SK-N-SH treated with all-trans-retinoic acid at 6 μM for 48 hours (cell line): Measurements from ENCODE around the gene NEB.

ENCODE experiments used
- ATAC-seq: fragments of 200-7000 bp; cut with Tn5 transposase; 3 replicates; pipeline ENCODE4 v1.9.1; 2020; ENCODE audit warnings: mild to moderate bottlenecking, moderate library complexity
- ARNTL ChIP-seq: fragments of 450-650 bp; formaldehyde crosslinking; IDR thresholded peaks from 2 replicates; pipeline ENCODE4 v1.5.0; 2020; ENCODE audit warnings: low read depth, mild to moderate bottlenecking, moderate library complexity, borderline replicate concordance
- BACH2 ChIP-seq: fragments of 250-450 bp; sonication (Bioruptor Pico); IDR thresholded peaks from 2 replicates; pipeline ENCODE4 v1.9.0; 2021; ENCODE audit warnings: mild to moderate bottlenecking, borderline replicate concordance
- CREB5 ChIP-seq: fragments of 250-450 bp; sonication (Bioruptor Pico); IDR thresholded peaks from 2 replicates; pipeline ENCODE4 v1.5.1; 2020; ENCODE audit warnings: low read depth, mild to moderate bottlenecking, moderate library complexity
- CSDC2 ChIP-seq: fragments of 250-450 bp; sonication (Bioruptor Pico); IDR thresholded peaks from 2 replicates; pipeline ENCODE4 v1.5.0; 2020; ENCODE audit warnings: mild to moderate bottlenecking, moderate library complexity
- ISL1 ChIP-seq: fragments of 250-450 bp; sonication (Bioruptor Pico); IDR thresholded peaks from 2 replicates; pipeline ENCODE4 v2.1.2; 2022; ENCODE audit warnings: mild to moderate bottlenecking, moderate library complexity
- OSR1 ChIP-seq: fragments of 250-450 bp; sonication (Bioruptor Pico); IDR thresholded peaks from 2 replicates; pipeline ENCODE4 v1.8.0; 2022; ENCODE audit warnings: moderate library complexity, mild to moderate bottlenecking, inconsistent platforms
- PPARA ChIP-seq: fragments of 250-450 bp; sonication (Bioruptor Pico); IDR thresholded peaks from 2 replicates; pipeline ENCODE4 v1.5.0; 2020; ENCODE audit warnings: mild to moderate bottlenecking, borderline replicate concordance
- RARB ChIP-seq: fragments of 250-450 bp; sonication (Bioruptor Pico); IDR thresholded peaks from 2 replicates; pipeline ENCODE4 v1.8.0; 2021; ENCODE audit warnings: mild to moderate bottlenecking, moderate library complexity
- SNAI2 ChIP-seq: fragments of 250-450 bp; sonication (Bioruptor Pico); IDR thresholded peaks from 2 replicates; pipeline ENCODE4 v1.5.0; 2020; ENCODE audit warnings: mild to moderate bottlenecking, moderate library complexity
- TCF4 ChIP-seq: fragments of 250-450 bp; sonication (Bioruptor Pico); IDR thresholded peaks from 2 replicates; pipeline ENCODE4 v1.8.0; 2021; ENCODE audit warnings: mild to moderate bottlenecking, moderate library complexity, borderline replicate concordance
- TOX ChIP-seq: fragments of 250-450 bp; sonication (Bioruptor Pico); IDR thresholded peaks from 2 replicates; pipeline ENCODE4 v1.8.0; 2021; ENCODE audit warnings: mild to moderate bottlenecking, moderate library complexity, borderline replicate concordance
- ZC3H10 ChIP-seq: fragments of 250-450 bp; sonication (Bioruptor Pico); IDR thresholded peaks from 2 replicates; pipeline ENCODE4 v1.5.1; 2021; ENCODE audit warnings: mild to moderate bottlenecking, moderate library complexity
- ZFP30 ChIP-seq: fragments of 450-650 bp; formaldehyde crosslinking; IDR thresholded peaks from 2 replicates; pipeline ENCODE4 v1.5.0; 2022; ENCODE audit warnings: mild to moderate bottlenecking, moderate library complexity
- ZNF8 ChIP-seq: fragments of 450-650 bp; formaldehyde crosslinking; IDR thresholded peaks from 2 replicates; pipeline ENCODE4 v1.5.0; 2020; ENCODE audit warnings: mild to moderate bottlenecking, moderate library complexity
- TF ChIP-seq, protein P1 (sequence below): fragments of 250-450 bp; sonication (Bioruptor Pico); IDR thresholded peaks from 2 replicates; pipeline ENCODE4 v1.5.1; 2021; ENCODE audit warnings: mild to moderate bottlenecking, moderate library complexity
- TF ChIP-seq, protein P2 (sequence below): fragments of 250-450 bp; sonication (Bioruptor Pico); IDR thresholded peaks from 2 replicates; pipeline ENCODE4 v1.8.0; 2021; ENCODE audit warnings: low read depth, mild to moderate bottlenecking, moderate library complexity, borderline replicate concordance
- TF ChIP-seq, protein P3 (sequence below): fragments of 250-450 bp; sonication (Bioruptor Pico); IDR thresholded peaks from 2 replicates; pipeline ENCODE4 v1.5.0; 2020; ENCODE audit warnings: mild to moderate bottlenecking, moderate library complexity

NEB gene

GRCh38 chr2:151465771-151466170 is 268.5 kb downstream of the NEB start:
- ATAC-seq, result no peak
- TF ChIP-seq OSR1 (CRISPR knock-in tag) (no peak), CREB5 (CRISPR knock-in tag) (no peak), BACH2 (CRISPR knock-in tag) (no peak), SNAI2 (CRISPR knock-in tag) (no peak), ZFP30 (CRISPR knock-in tag) (no peak), CSDC2 (CRISPR knock-in tag) (no peak)
- TF ChIP-seq, protein P1, sequence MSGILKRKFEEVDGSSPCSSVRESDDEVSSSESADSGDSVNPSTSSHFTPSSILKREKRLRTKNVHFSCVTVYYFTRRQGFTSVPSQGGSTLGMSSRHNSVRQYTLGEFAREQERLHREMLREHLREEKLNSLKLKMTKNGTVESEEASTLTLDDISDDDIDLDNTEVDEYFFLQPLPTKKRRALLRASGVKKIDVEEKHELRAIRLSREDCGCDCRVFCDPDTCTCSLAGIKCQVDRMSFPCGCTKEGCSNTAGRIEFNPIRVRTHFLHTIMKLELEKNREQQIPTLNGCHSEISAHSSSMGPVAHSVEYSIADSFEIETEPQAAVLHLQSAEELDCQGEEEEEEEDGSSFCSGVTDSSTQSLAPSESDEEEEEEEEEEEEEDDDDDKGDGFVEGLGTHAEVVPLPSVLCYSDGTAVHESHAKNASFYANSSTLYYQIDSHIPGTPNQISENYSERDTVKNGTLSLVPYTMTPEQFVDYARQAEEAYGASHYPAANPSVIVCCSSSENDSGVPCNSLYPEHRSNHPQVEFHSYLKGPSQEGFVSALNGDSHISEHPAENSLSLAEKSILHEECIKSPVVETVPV (CRISPR knock-in tag), result no peak

DNA sequence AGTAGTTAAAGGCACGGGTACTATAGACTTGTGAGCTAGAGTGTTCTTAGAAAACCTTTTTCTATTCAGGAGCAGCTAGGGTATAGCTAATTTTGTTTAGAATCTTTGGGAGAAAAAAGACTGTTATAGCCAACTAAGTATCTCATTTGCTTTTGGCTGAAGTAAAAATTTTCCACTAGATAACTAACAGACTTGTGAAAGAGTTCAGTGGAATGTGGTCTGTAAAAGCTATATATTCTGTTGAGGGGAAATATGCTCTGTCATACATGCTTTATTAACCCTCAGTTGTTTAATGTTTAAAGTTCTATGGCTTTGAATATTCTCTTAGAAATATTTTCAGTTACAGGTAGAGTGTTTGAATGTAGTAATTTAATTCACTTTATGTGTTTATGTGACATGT is 274.9 kb downstream of the NEB start:
- TF ChIP-seq, protein P2, sequence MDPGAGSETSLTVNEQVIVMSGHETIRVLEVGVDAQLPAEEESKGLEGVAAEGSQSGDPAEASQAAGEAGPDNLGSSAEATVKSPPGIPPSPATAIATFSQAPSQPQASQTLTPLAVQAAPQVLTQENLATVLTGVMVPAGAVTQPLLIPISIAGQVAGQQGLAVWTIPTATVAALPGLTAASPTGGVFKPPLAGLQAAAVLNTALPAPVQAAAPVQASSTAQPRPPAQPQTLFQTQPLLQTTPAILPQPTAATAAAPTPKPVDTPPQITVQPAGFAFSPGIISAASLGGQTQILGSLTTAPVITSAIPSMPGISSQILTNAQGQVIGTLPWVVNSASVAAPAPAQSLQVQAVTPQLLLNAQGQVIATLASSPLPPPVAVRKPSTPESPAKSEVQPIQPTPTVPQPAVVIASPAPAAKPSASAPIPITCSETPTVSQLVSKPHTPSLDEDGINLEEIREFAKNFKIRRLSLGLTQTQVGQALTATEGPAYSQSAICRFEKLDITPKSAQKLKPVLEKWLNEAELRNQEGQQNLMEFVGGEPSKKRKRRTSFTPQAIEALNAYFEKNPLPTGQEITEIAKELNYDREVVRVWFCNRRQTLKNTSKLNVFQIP (CRISPR knock-in tag), result no peak
- TF ChIP-seq ZFP30 (CRISPR knock-in tag), result no peak
- no peak for ATAC-seq

GRCh38 chr2:151439127-151439526 is 295.1 kb downstream of the NEB start:
- no peak for ATAC-seq
- TF ChIP-seq SNAI2 (CRISPR knock-in tag) (no peak), PPARA (CRISPR knock-in tag) (no peak)

GRCh38 chr2:151438506-151438905 is 295.8 kb downstream of the NEB start:
- no peak for ATAC-seq
- no peak for TF ChIP-seq SNAI2 (CRISPR knock-in tag)
- TF ChIP-seq CSDC2 (CRISPR knock-in tag), result no peak
- TF ChIP-seq, protein P1 (CRISPR knock-in tag), result no peak
- TF ChIP-seq ZNF8, result no peak
- TF ChIP-seq RARB (CRISPR knock-in tag), result no peak
- no peak for TF ChIP-seq TOX (CRISPR knock-in tag)
- TF ChIP-seq CREB5 (CRISPR knock-in tag), result no peak
- TF ChIP-seq PPARA (CRISPR knock-in tag), result no peak
- TF ChIP-seq ZC3H10, result no peak
- no peak for TF ChIP-seq TCF4 (CRISPR knock-in tag)
- TF ChIP-seq ARNTL (CRISPR knock-in tag), result no peak
- no peak for TF ChIP-seq ISL1 (CRISPR knock-in tag)
- TF ChIP-seq, protein P3, sequence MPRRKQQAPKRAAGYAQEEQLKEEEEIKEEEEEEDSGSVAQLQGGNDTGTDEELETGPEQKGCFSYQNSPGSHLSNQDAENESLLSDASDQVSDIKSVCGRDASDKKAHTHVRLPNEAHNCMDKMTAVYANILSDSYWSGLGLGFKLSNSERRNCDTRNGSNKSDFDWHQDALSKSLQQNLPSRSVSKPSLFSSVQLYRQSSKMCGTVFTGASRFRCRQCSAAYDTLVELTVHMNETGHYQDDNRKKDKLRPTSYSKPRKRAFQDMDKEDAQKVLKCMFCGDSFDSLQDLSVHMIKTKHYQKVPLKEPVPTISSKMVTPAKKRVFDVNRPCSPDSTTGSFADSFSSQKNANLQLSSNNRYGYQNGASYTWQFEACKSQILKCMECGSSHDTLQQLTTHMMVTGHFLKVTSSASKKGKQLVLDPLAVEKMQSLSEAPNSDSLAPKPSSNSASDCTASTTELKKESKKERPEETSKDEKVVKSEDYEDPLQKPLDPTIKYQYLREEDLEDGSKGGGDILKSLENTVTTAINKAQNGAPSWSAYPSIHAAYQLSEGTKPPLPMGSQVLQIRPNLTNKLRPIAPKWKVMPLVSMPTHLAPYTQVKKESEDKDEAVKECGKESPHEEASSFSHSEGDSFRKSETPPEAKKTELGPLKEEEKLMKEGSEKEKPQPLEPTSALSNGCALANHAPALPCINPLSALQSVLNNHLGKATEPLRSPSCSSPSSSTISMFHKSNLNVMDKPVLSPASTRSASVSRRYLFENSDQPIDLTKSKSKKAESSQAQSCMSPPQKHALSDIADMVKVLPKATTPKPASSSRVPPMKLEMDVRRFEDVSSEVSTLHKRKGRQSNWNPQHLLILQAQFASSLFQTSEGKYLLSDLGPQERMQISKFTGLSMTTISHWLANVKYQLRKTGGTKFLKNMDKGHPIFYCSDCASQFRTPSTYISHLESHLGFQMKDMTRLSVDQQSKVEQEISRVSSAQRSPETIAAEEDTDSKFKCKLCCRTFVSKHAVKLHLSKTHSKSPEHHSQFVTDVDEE (CRISPR knock-in tag), result no peak
